ENCODE measurements around the gene IFRD2. TPM values are rescaled to one million over a fixed set of nuclear protein-coding genes. Genes with fewer than 3 reads are reported as not detected.

The IFRD2 gene
- total and polyA plus RNA-seq, 2 of the 13 experiments (the other 11 are each of a cell fraction or from before 2014, with no cell fraction given): 32.8 to 96.1 TPM

DNA sequence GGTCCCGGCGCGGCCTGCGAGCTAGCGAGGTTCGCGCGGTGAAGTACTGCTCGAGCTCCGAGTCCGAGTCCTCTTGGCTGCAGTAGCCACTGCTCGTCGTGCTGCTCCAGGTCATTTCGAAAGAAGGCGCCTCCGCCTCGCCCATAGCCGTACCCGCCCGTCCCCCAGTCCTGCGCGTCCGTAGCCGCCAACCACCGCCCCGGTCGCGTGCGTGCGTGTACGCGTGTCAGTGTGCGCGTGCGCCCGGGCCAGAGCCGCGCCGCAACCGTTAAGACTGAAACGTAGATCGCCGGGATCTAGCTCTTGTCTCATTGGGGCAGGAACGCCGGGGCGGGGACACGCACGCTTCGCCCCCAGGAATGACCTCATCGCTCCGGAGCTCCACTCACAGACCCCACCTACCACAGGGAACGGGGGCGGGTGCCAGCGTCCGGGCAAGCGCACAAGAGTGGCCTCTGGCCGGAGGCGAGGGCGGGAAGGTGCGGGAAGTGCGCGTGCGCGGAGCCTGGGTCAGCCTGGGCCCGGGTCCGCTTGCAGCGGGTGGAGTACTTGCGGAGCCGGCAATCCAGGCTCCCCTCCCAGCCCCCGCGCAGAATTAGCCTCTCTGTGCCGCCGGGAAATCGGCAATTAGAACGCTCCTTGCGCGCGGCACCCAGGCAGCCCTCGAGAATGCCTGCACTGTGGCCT, 45.1 kb upstream of the IFRD2 start (continued):
- no peak for TF ChIP-seq STAT5B (CRISPR knock-in tag; IDR thresholded peaks at IDR 0.05)
- peak; percentile 91 for TF ChIP-seq ARNT2 (CRISPR knock-in tag; IDR thresholded peaks at IDR 0.05; ENCODE audit: low read depth)
- peak; percentile 25; the same call in 1 of the 2 replicates for TF ChIP-seq CENPT (CRISPR knock-in tag; IDR thresholded peaks at IDR 0.05; ENCODE audit: low read depth)
- no peak for TF ChIP-seq ZNF550 (CRISPR knock-in tag; IDR thresholded peaks at IDR 0.05; ENCODE audit: borderline replicate concordance)
- no peak; the same call in 1 of the 2 replicates for TF ChIP-seq RXRA (CRISPR knock-in tag; IDR thresholded peaks at IDR 0.05)
- TF ChIP-seq, protein P1, sequence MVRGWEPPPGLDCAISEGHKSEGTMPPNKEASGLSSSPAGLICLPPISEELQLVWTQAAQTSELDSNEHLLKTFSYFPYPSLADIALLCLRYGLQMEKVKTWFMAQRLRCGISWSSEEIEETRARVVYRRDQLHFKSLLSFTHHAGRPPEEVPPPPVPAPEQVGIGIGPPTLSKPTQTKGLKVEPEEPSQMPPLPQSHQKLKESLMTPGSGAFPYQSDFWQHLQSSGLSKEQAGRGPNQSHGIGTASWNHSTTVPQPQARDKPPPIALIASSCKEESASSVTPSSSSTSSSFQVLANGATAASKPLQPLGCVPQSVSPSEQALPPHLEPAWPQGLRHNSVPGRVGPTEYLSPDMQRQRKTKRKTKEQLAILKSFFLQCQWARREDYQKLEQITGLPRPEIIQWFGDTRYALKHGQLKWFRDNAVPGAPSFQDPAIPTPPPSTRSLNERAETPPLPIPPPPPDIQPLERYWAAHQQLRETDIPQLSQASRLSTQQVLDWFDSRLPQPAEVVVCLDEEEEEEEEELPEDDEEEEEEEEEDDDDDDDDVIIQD (CRISPR knock-in tag; IDR thresholded peaks at IDR 0.05; ENCODE audit: low read depth): peak; percentile 43; the same call in 1 of the 2 replicates
- peak; percentile 27; the same call in 1 of the 2 replicates for TF ChIP-seq ZBTB38 (CRISPR knock-in tag; IDR thresholded peaks at IDR 0.05)
- TF ChIP-seq PHB2 (IDR thresholded peaks at IDR 0.05; ENCODE audit: partially characterized antibody): no peak
- peak; percentile 97 for TF ChIP-seq YEATS4 (CRISPR knock-in tag; IDR thresholded peaks at IDR 0.05; ENCODE audit: borderline replicate concordance)
- peak; percentile 9; the same call in 1 of the 2 replicates for TF ChIP-seq FOXJ3 (CRISPR knock-in tag; IDR thresholded peaks at IDR 0.05; ENCODE audit: borderline replicate concordance)
- TF ChIP-seq, protein P2, sequence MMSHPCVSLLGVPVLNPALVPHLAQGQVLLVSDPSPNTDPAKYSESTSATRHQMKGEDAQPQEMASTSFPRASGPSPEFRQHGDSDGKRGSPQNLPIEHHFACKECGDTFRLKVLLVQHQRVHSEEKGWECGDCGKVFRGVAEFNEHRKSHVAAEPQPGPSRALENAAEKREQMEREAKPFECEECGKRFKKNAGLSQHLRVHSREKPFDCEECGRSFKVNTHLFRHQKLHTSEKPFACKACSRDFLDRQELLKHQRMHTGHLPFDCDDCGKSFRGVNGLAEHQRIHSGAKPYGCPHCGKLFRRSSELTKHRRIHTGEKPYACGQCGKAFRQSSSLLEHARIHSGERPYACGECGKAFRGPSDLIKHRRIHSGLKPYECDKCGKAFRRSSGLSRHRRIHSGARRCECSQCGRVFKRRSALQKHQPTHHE (CRISPR knock-in tag; IDR thresholded peaks at IDR 0.05; ENCODE audit: borderline replicate concordance): peak; percentile 98; the same call in 1 of the 2 replicates
- peak; percentile 94 for TF ChIP-seq RBFOX2 (IDR thresholded peaks at IDR 0.05; ENCODE audit: low read depth, low read length)
- TF ChIP-seq ZNF768 (CRISPR knock-in tag; IDR thresholded peaks at IDR 0.05): no peak; the same call in 1 of the 2 replicates
- TF ChIP-seq BORCS8-MEF2B (CRISPR knock-in tag; IDR thresholded peaks at IDR 0.05): peak; percentile 63; the same call in 1 of the 2 replicates
- TF ChIP-seq, protein P3, sequence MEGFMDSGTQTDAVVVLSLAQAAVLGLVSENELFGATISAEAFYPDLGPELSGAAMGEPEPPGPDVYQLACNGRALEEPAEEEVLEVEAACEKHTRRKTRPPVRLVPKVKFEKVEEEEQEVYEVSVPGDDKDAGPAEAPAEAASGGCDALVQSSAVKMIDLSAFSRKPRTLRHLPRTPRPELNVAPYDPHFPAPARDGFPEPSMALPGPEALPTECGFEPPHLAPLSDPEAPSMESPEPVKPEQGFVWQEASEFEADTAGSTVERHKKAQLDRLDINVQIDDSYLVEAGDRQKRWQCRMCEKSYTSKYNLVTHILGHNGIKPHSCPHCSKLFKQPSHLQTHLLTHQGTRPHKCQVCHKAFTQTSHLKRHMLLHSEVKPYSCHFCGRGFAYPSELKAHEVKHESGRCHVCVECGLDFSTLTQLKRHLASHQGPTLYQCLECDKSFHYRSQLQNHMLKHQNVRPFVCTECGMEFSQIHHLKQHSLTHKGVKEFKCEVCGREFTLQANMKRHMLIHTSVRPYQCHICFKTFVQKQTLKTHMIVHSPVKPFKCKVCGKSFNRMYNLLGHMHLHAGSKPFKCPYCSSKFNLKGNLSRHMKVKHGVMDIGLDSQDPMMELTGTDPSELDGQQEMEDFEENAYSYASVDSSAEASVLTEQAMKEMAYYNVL (CRISPR knock-in tag; IDR thresholded peaks at IDR 0.05; ENCODE audit: borderline replicate concordance): no peak
- TF ChIP-seq ZBTB7B (CRISPR knock-in tag; IDR thresholded peaks at IDR 0.05): no peak
- TF ChIP-seq, protein P4, sequence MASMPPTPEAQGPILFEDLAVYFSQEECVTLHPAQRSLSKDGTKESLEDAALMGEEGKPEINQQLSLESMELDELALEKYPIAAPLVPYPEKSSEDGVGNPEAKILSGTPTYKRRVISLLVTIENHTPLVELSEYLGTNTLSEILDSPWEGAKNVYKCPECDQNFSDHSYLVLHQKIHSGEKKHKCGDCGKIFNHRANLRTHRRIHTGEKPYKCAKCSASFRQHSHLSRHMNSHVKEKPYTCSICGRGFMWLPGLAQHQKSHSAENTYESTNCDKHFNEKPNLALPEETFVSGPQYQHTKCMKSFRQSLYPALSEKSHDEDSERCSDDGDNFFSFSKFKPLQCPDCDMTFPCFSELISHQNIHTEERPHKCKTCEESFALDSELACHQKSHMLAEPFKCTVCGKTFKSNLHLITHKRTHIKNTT (CRISPR knock-in tag; IDR thresholded peaks at IDR 0.05): no peak
- TF ChIP-seq YY1 (IDR thresholded peaks at IDR 0.05; ENCODE audit: insufficient read depth, insufficient replicate concordance, low read depth, low read length): peak; percentile 12
- TF ChIP-seq HOXA7 (CRISPR knock-in tag; IDR thresholded peaks at IDR 0.05): peak; percentile 86; the same call in 1 of the 2 replicates
- TF ChIP-seq MAFF (IDR thresholded peaks at IDR 0.05; ENCODE audit: low read depth, low read length): no peak
- peak; percentile 54; the same call in 1 of the 2 replicates for TF ChIP-seq ZNF563 (CRISPR knock-in tag; IDR thresholded peaks at IDR 0.05)
- TF ChIP-seq ZNF724P (CRISPR knock-in tag; IDR thresholded peaks at IDR 0.05; ENCODE audit: borderline replicate concordance): peak; percentile 43; the same call in 1 of the 2 replicates
- TF ChIP-seq JUND (CRISPR knock-in tag; IDR thresholded peaks at IDR 0.05): peak; percentile 43; the same call in 1 of the 2 replicates
- TF ChIP-seq RELA (CRISPR knock-in tag; IDR thresholded peaks at IDR 0.05): peak; percentile 73; the same call in 1 of the 2 replicates

All from HepG2 (cell line).